Tibial artery (tissue), 4 donors: ENCODE data around the gene TUBB4B.

ENCODE experiments used
- DNase-seq, 2 donors: peaks; one replicate each; pipeline ENCODE4 v3.0.0-alpha.2; 2019
- H3K27ac ChIP-seq, 2 donors: fragments of 200-600 bp; sonication (generic) in 1 of 2; 1 replicate in 1 of 2; 2 replicates in 1 of 2; pipeline ENCODE4 v1.5.1; 2018 to 2019; ENCODE audit warnings: mild to moderate bottlenecking in 1 of 2
- H3K27me3 ChIP-seq, 2 donors: fragments of 200-600 bp; sonication (generic) in 1 of 2; one replicate each; pipeline versions ENCODE4 v1.5.1 to v1.6.0; 2016 to 2019
- H3K36me3 ChIP-seq, 3 donors: fragments of 200-600 bp; sonication (generic) in 2 of 3; one replicate each; pipeline ENCODE4 v1.5.1; 2016 to 2019; ENCODE audit warnings: mild to moderate bottlenecking in 2 of 3
- H3K4me1 ChIP-seq, 4 donors: fragments of 200-600 bp; sonication (generic) in 2 of 4; 1 replicate in 3 of 4; 2 replicates in 1 of 4; pipeline ENCODE4 v1.5.1; 2016 to 2019
- H3K4me3 ChIP-seq, 2 donors: fragments of 200-600 bp; sonication (generic) in 1 of 2; 1 replicate in 1 of 2; 2 replicates in 1 of 2; pipeline ENCODE4 v1.5.1; 2018 to 2019; ENCODE audit warnings: mild to moderate bottlenecking in 2 of 2
- H3K9me3 ChIP-seq, 3 donors: fragments of 200-600 bp; sonication (generic) in 1 of 3; one replicate each; pipeline ENCODE4 v1.5.1; 2016 to 2019
- CTCF ChIP-seq, 2 experiments: fragments of 200-600 bp in 1 of 2; fragments of 450-650 bp in 1 of 2; IDR thresholded peaks; one replicate each; pipeline ENCODE4 v1.5.1; 2017 to 2019; ENCODE audit warnings: antibody characterized with exemption in 2 of 2, mild to moderate bottlenecking in 1 of 2, moderate library complexity in 1 of 2
- intact Hi-C: fragments of 100-400 bp; cut with DNase I; formaldehyde crosslinking; loops from one replicate; pipeline ENCODE4 v1.15.0; 2023; ENCODE audit warnings: low total_unique reads

Gene TUBB4B

GRCh38 chr9:137267933-137268355 is 26.9 kb downstream of the TUBB4B start:
- no peak for TF ChIP-seq CTCF (IDR thresholded peaks at IDR 0.05)
- H3K27ac ChIP-seq = peak overlapping the region in 1 of 2 donors; percentile 69

DNA sequence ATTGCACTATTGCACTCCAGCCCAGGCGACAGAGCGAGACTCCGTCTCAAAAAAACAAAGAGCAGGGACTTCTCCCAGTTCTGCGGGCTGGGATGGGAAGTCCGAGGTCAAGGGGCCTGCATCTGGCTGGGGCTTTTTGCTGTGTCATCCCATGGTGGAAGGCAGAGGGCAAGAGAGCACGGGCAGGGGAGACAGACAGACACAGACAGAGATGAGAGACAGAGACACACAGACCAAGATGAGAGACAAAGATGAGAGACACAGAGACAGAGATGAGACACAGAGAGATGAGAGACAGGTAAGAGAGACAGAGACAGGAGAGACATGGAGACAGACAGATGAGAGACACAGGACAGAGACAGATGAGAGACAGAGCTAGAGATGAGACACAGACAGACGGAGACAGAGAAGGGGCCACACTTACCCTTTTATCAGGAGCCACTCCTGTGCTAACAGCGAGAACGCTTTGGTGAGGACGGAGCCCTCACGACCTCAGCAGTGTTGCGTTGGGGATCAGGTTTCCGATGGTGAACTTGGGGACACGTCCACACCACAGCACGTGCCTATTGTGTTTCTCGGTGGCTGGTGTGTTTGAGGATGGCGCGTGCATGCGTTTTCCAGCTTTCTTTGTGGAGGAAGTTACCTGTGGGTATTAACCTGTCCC is 27.6 kb downstream of the TUBB4B start:
- H3K27ac ChIP-seq = peak overlapping the region; percentile 69 to 78
- intact Hi-C loops = no loop called here
- H3K27me3 ChIP-seq = peaks cover 0 to 17% of the 10 kb centered on the region in 2 donors
- H3K9me3 ChIP-seq = no peaks in the 10 kb centered on the region
- peaks cover 36 to 93% (median 62%) of the 10 kb centered on the region in 3 donors for H3K36me3 ChIP-seq
- no peak for TF ChIP-seq CTCF (IDR thresholded peaks at IDR 0.05)
- H3K4me1 ChIP-seq = peaks cover 5 to 36% (median 24%) of the 10 kb centered on the region in 4 donors
- H3K4me3 ChIP-seq = no peak overlapping the region
- no peak for DNase-seq

More at GRCh38 chr9:137267933-137268355, 26.9 kb downstream of the TUBB4B start:
- intact Hi-C loops = no loop called here
- no peak overlapping the region for H3K4me3 ChIP-seq
- no peak for DNase-seq
- H3K36me3 ChIP-seq = peaks cover 34 to 93% (median 62%) of the 10 kb centered on the region in 3 donors
- H3K27me3 ChIP-seq = peaks cover 0 to 11% of the 10 kb centered on the region in 2 donors
- H3K9me3 ChIP-seq = no peaks in the 10 kb centered on the region
- H3K4me1 ChIP-seq = peaks cover 5 to 36% (median 24%) of the 10 kb centered on the region in 4 donors

DNA sequence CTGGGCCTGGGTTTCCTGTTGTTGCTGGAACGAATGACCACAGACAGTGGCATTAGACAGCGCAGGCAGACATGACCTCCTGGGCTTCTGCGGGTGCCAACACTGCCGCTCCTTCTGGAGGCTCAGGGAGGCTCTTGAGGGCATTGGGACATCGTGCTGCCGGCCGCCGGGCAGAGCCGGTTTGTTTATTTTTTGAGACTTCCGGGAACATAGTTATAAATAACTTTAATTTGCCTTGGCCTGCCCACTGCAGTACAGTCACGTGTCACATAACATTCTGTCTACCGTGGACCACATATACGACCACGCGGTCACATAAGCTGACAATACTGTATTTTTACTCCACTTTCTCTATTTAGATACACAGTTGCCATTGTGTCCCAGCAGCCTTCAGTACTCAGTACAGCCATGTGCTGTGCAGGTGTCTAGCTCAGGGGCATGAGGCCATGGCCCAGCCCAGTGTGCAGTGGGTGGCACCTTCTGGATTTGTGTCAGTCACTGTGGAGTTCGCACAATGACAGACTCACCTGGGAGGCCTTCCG is 28.2 kb downstream of the TUBB4B start:
- peaks cover 0 to 23% of the 10 kb centered on the region in 2 donors for H3K27me3 ChIP-seq
- H3K4me1 ChIP-seq = peaks cover 5 to 36% (median 24%) of the 10 kb centered on the region in 4 donors
- TF ChIP-seq CTCF (IDR thresholded peaks at IDR 0.05) = no peak
- intact Hi-C loops = no loop called here
- no peak overlapping the region for H3K4me3 ChIP-seq
- no peaks in the 10 kb centered on the region for H3K9me3 ChIP-seq
- peak overlapping the region; percentile 69 to 78 for H3K27ac ChIP-seq
- peaks cover 30 to 90% (median 61%) of the 10 kb centered on the region in 3 donors for H3K36me3 ChIP-seq
- DNase-seq = peak; percentile 50 to 89

- no peaks in the 10 kb centered on the region for H3K9me3 ChIP-seq
- intact Hi-C loops = no loop called here
- peaks cover 23 to 72% (median 47%) of the 10 kb centered on the region in 3 donors for H3K36me3 ChIP-seq
- no peak overlapping the region for H3K4me3 ChIP-seq
- no peak for DNase-seq
- peaks cover 0 to 26% of the 10 kb centered on the region in 2 donors for H3K27me3 ChIP-seq
- no peak overlapping the region for H3K27ac ChIP-seq
- peaks cover 5 to 42% (median 33%) of the 10 kb centered on the region in 4 donors for H3K4me1 ChIP-seq
- TF ChIP-seq CTCF (IDR thresholded peaks at IDR 0.05) = no peak
These were observed 30.0 kb downstream of the TUBB4B start for GRCh38 chr9:137270929-137271695.

GRCh38 chr9:137271696-137272076 is 30.6 kb downstream of the TUBB4B start:
- Histone ChIP-seq H3K4me1 (peaks cover 5 to 48% (median 38%) of the 10 kb centered on the region in 4 donors), H3K9me3 (no peaks in the 10 kb centered on the region), H3K36me3 (peaks cover 20 to 66% (median 42%) of the 10 kb centered on the region in 3 donors)

More at GRCh38 chr9:137271696-137272076, 30.6 kb downstream of the TUBB4B start:
- H3K27ac ChIP-seq = no peak overlapping the region
- no peak for DNase-seq
- H3K4me3 ChIP-seq = no peak overlapping the region
- no peak for TF ChIP-seq CTCF (IDR thresholded peaks at IDR 0.05)
- intact Hi-C loops = no loop called here
- H3K27me3 ChIP-seq = peaks cover 0 to 30% of the 10 kb centered on the region in 2 donors
